GM21717 (cell line): Measurements from ENCODE around the gene MRGPRE.

Experiments
- ATAC-seq: cut with Tn5 transposase; IDR thresholded peaks from one replicate; pipeline ENCODE4 v1.9.1; 2021; ENCODE audit warnings: mild to moderate bottlenecking, moderate library complexity; ENCODE audit not compliant: unreplicated experiment

Gene MRGPRE

GRCh38 chr11:3226846-3227567 is 5.2 kb downstream of the MRGPRE start:
- no peak for ATAC-seq

GRCh38 chr11:3225826-3226750 is 6.1 kb downstream of the MRGPRE start:
- no peak for ATAC-seq

- no peak for ATAC-seq
Observed at GRCh38 chr11:3225159-3225758, 7.0 kb downstream of the MRGPRE start.

- no peak for ATAC-seq
Observed at GRCh38 chr11:3224401-3225057, 7.7 kb downstream of the MRGPRE start.

- ATAC-seq, result no peak
Observed at GRCh38 chr11:3223932-3224381, 8.3 kb downstream of the MRGPRE start.

- no peak for ATAC-seq
Observed at GRCh38 chr11:3222941-3223915, 9.0 kb downstream of the MRGPRE start.

- no peak for ATAC-seq
Observed at GRCh38 chr11:3222003-3222855, 10.0 kb downstream of the MRGPRE start.

GRCh38 chr11:3221408-3222002 is 10.7 kb downstream of the MRGPRE start:
- ATAC-seq, result no peak

- ATAC-seq, result no peak
Observed at GRCh38 chr11:3220521-3221407, 11.5 kb downstream of the MRGPRE start.

GRCh38 chr11:3220101-3220500 is 12.1 kb downstream of the MRGPRE start:
- ATAC-seq, result no peak

GRCh38 chr11:3219281-3219892 is 12.8 kb downstream of the MRGPRE start:
- ATAC-seq, result no peak

- ATAC-seq, result no peak
Observed at GRCh38 chr11:3218483-3219280, 13.5 kb downstream of the MRGPRE start, which contains the start of gene MRGPRG. Gene MRGPRG, minus strand, starts transcription at chr11:3218813. Its CDS starts 0 bp downstream, at chr11:3218813.

- ATAC-seq, result no peak
Observed at GRCh38 chr11:3217818-3218482, 14.3 kb downstream of the MRGPRE start.

GRCh38 chr11:3216027-3216525 is 16.1 kb downstream of the MRGPRE start:
- no peak for ATAC-seq

GRCh38 chr11:3215346-3216026 is 16.7 kb downstream of the MRGPRE start:
- ATAC-seq, result no peak
